DND-41 (cell line): ENCODE measurements around the gene MYPN.

Experiments
- ATAC-seq: fragments of 200-7000 bp; cut with Tn5 transposase; 3 replicates; pipeline ENCODE4 v1.9.1; 2021; ENCODE audit warnings: low read depth; ENCODE audit not compliant: insufficient read depth
- DNase-seq: peaks from one replicate; pipeline ENCODE4 v3.0.0-alpha.2; 2020
- H2AFZ ChIP-seq: 2 replicates; pipeline ENCODE4 v1.6.0; 2012; ENCODE audit warnings: low read depth, low read length
- H3K27ac ChIP-seq: 2 replicates; pipeline ENCODE4 v1.5.1; 2012; ENCODE audit warnings: low read length, inconsistent platforms
- H3K27me3 ChIP-seq: fragments of 200-600 bp; sonication (generic); 2 replicates; pipeline ENCODE4 v1.6.0; 2012; ENCODE audit warnings: low read length, mild to moderate bottlenecking, inconsistent platforms; ENCODE audit not compliant: insufficient read depth, poor library complexity
- H3K36me3 ChIP-seq: 2 replicates; pipeline ENCODE4 v1.5.1; 2012; ENCODE audit warnings: low read length, inconsistent platforms; ENCODE audit not compliant: insufficient read depth
- H3K4me1 ChIP-seq: 2 replicates; pipeline ENCODE4 v1.5.1; 2012; ENCODE audit warnings: mild to moderate bottlenecking, low read length; ENCODE audit not compliant: insufficient read depth
- H3K4me2 ChIP-seq: 2 replicates; pipeline ENCODE4 v1.6.0; 2012; ENCODE audit warnings: mild to moderate bottlenecking, moderate library complexity, low read length, inconsistent platforms; ENCODE audit not compliant: insufficient read depth
- H3K4me3 ChIP-seq, 2 experiments: fragments of 200-600 bp in 1 of 2; shearing (Covaris generic) in 1 of 2; 2 replicates each; pipeline ENCODE4 v1.5.1; 2012 to 2016; ENCODE audit warnings: inconsistent platforms in 2 of 2, low read length in 2 of 2, mild to moderate bottlenecking in 2 of 2, low read depth in 1 of 2, moderate library complexity in 1 of 2
- H3K79me2 ChIP-seq: 2 replicates; pipeline ENCODE4 v1.6.0; 2012; ENCODE audit warnings: low read length, inconsistent platforms; ENCODE audit not compliant: insufficient read depth
- H3K9ac ChIP-seq: 2 replicates; pipeline ENCODE4 v1.6.0; 2012; ENCODE audit warnings: low read depth, mild to moderate bottlenecking, inconsistent platforms, low read length, moderate library complexity
- H3K9me3 ChIP-seq: 2 replicates; pipeline ENCODE4 v1.5.1; 2012; ENCODE audit warnings: low read length, moderate library complexity, mild to moderate bottlenecking, inconsistent platforms; ENCODE audit not compliant: insufficient read depth, severe bottlenecking
- H4K20me1 ChIP-seq: 2 replicates; pipeline ENCODE4 v1.6.0; 2012; ENCODE audit warnings: low read length; ENCODE audit not compliant: insufficient read depth
- CTCF ChIP-seq: IDR thresholded peaks from 2 replicates; pipeline ENCODE4 v1.5.1; 2012; ENCODE audit warnings: borderline replicate concordance, low read length, moderate library complexity, mild to moderate bottlenecking; ENCODE audit not compliant: poor library complexity, severe bottlenecking; ENCODE audit errors: extremely low read depth
- EZH2 ChIP-seq: IDR thresholded peaks from 3 replicates; pipeline ENCODE4 v1.6.1; 2012; ENCODE audit warnings: borderline replicate concordance, low read depth, mild to moderate bottlenecking, moderate library complexity, low read length, inconsistent platforms; ENCODE audit not compliant: severe bottlenecking

Gene MYPN

GRCh38 chr10:68235581-68235980, 126.3 kb downstream of the MYPN start:
- no peak for ATAC-seq
- H3K4me2 ChIP-seq: no peak overlapping the region
- no peaks in the 10 kb centered on the region for H3K9me3 ChIP-seq
- no peak overlapping the region for H3K27ac ChIP-seq
- H2AFZ ChIP-seq: no peak overlapping the region
- H4K20me1 ChIP-seq: no peaks in the 10 kb centered on the region
- H3K27me3 ChIP-seq: peaks cover 16% of the 10 kb centered on the region
- H3K4me1 ChIP-seq: no peaks in the 10 kb centered on the region
- H3K9ac ChIP-seq: no peak overlapping the region
- H3K4me3 ChIP-seq: no peak overlapping the region
- no peaks in the 10 kb centered on the region for H3K36me3 ChIP-seq
- DNase-seq: no peak
- H3K79me2 ChIP-seq: no peaks in the 10 kb centered on the region
- TF ChIP-seq EZH2 (no peak), CTCF (no peak)

- DNase-seq: no peak
- H3K9ac ChIP-seq: no peak overlapping the region
- H3K4me3 ChIP-seq: no peak overlapping the region
These were observed 127.9 kb downstream of the MYPN start for GRCh38 chr10:68237173-68237572.

DNA sequence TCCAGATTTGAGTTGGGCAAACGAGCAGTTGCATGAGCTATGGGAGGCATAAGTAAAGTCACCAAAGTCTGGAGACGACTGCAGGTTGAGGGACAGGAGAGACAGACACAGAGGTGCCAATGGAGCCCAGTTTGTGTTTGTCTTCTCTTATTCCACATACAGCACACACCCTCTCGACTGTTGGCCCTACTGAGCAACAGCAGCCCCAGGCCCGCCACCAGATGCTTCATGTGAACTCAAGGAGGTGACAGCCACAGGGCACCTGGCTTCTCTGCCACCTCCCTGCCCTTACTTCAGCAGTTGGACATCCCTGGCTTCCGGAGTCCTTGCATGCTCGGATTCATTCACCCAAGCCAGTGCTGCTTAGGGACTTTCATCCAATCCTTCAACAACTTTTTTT, 129.1 kb downstream of the MYPN start:
- H3K79me2 ChIP-seq: no peaks in the 10 kb centered on the region
- no peaks in the 10 kb centered on the region for H3K9me3 ChIP-seq
- H3K27me3 ChIP-seq: no peaks in the 10 kb centered on the region
- no peak overlapping the region for H3K27ac ChIP-seq
- H2AFZ ChIP-seq: no peak overlapping the region
- no peaks in the 10 kb centered on the region for H3K4me1 ChIP-seq
- H3K9ac ChIP-seq: no peak overlapping the region
- ATAC-seq (no peak), DNase-seq (no peak)
- no peak overlapping the region for H3K4me3 ChIP-seq
- no peak for TF ChIP-seq CTCF
- no peak for TF ChIP-seq EZH2
- H3K4me2 ChIP-seq: no peak overlapping the region
- no peaks in the 10 kb centered on the region for H3K36me3 ChIP-seq
- H4K20me1 ChIP-seq: no peaks in the 10 kb centered on the region

More at GRCh38 chr10:68237173-68237572, 127.9 kb downstream of the MYPN start:
- Histone ChIP-seq H2AFZ (no peak overlapping the region), H3K79me2 (no peaks in the 10 kb centered on the region), H4K20me1 (no peaks in the 10 kb centered on the region), H3K4me1 (no peaks in the 10 kb centered on the region), H3K27ac (no peak overlapping the region), H3K9me3 (no peaks in the 10 kb centered on the region), H3K4me2 (no peak overlapping the region), H3K27me3 (peaks cover 2% of the 10 kb centered on the region), H3K36me3 (no peaks in the 10 kb centered on the region)
- no peak for ATAC-seq
- TF ChIP-seq EZH2 (no peak), CTCF (no peak)

GRCh38 chr10:68239069-68239468, 129.8 kb downstream of the MYPN start:
- Histone ChIP-seq H3K79me2 (no peaks in the 10 kb centered on the region), H2AFZ (no peak overlapping the region), H3K4me1 (no peaks in the 10 kb centered on the region), H3K27me3 (no peaks in the 10 kb centered on the region), H3K36me3 (no peaks in the 10 kb centered on the region), H3K4me2 (no peak overlapping the region), H3K27ac (no peak overlapping the region), H4K20me1 (no peaks in the 10 kb centered on the region), H3K4me3 (no peak overlapping the region), H3K9me3 (no peaks in the 10 kb centered on the region), H3K9ac (no peak overlapping the region)
- TF ChIP-seq CTCF: no peak
- TF ChIP-seq EZH2: no peak
- DNase-seq (no peak), ATAC-seq (no peak)
